Skeletal muscle satellite cell (primary cell): Measurements from ENCODE around the gene ICAM5. TPM values are rescaled to one million over a fixed set of nuclear protein-coding genes. Genes with fewer than 3 reads are reported as not detected.
"Not testable (repeated sequence)": the region's sequence is repeated elsewhere in the genome, so short reads cannot be mapped to it uniquely, and the experiment has no call there.

Experiments used
- H3K27me3 ChIP-seq: 2 replicates; pipeline ENCODE4 v1.7.0; 2013; ENCODE audit warnings: low read length; ENCODE audit not compliant: control insufficient read depth, insufficient read depth
- H3K36me3 ChIP-seq: 2 replicates; pipeline ENCODE4 v1.7.0; 2013; ENCODE audit warnings: mild to moderate bottlenecking, control low read depth, low read length; ENCODE audit not compliant: insufficient read depth
- H3K4me1 ChIP-seq: 2 replicates; pipeline ENCODE4 v1.7.0; 2013; ENCODE audit warnings: low read length; ENCODE audit not compliant: control insufficient read depth, insufficient read depth
- H3K4me2 ChIP-seq: 2 replicates; pipeline ENCODE4 v1.7.0; 2013; ENCODE audit warnings: mild to moderate bottlenecking, low read length
- H3K4me3 ChIP-seq: 2 replicates; pipeline ENCODE4 v1.7.0; 2013; ENCODE audit warnings: low read length
- H3K9ac ChIP-seq: 2 replicates; pipeline ENCODE4 v1.7.0; 2013; ENCODE audit warnings: mild to moderate bottlenecking, low read depth, low read length, moderate library complexity
- H3K9me3 ChIP-seq: replicated peaks from 2 replicates; pipeline ENCODE4 v1.7.0; 2013; ENCODE audit warnings: mild to moderate bottlenecking, control low read depth, low read length
- total RNA-seq: library from RNA; depleted of rRNA; stranded (reverse); fragments of >200 nt; gene quantifications from 2 replicates; pipeline ENCODE4 v1.2.3, GENCODE V29; 2012; rRNA removed

Gene ICAM5, protein sequence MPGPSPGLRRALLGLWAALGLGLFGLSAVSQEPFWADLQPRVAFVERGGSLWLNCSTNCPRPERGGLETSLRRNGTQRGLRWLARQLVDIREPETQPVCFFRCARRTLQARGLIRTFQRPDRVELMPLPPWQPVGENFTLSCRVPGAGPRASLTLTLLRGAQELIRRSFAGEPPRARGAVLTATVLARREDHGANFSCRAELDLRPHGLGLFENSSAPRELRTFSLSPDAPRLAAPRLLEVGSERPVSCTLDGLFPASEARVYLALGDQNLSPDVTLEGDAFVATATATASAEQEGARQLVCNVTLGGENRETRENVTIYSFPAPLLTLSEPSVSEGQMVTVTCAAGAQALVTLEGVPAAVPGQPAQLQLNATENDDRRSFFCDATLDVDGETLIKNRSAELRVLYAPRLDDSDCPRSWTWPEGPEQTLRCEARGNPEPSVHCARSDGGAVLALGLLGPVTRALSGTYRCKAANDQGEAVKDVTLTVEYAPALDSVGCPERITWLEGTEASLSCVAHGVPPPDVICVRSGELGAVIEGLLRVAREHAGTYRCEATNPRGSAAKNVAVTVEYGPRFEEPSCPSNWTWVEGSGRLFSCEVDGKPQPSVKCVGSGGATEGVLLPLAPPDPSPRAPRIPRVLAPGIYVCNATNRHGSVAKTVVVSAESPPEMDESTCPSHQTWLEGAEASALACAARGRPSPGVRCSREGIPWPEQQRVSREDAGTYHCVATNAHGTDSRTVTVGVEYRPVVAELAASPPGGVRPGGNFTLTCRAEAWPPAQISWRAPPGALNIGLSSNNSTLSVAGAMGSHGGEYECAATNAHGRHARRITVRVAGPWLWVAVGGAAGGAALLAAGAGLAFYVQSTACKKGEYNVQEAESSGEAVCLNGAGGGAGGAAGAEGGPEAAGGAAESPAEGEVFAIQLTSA
- 0.22 and 0.76 TPM in 2 replicates for total RNA-seq

DNA sequence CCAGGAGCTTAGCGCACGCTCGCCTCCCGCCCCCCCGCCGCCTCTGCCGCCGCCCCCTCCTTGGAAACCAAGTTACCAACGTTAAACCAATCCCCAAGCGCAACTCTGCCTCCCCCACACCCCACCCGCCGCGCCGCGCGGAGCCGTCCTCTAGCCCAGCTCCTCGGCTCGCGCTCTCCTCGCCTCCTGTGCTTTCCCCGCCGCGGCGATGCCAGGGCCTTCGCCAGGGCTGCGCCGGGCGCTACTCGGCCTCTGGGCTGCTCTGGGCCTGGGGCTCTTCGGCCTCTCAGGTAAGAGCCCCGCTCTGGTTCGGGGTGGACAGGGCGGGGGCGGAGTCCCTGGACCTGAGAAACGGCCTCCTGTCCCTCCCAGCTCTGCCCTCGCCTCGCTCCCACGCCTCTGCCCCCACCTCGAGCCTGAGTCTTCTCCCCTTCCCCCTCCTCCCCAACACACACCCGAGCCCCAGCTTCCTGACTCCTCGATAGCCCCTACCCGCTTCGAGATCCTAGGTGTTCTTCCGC, at the start of gene ICAM5:
ICAM5 (plus strand) TSS at position 117 of the 521 bp plus-strand sequence; CDS start at position 209, 92 bp downstream.
- Histone ChIP-seq H3K9me3 (no peaks in the 10 kb centered on the region), H3K9ac (no peak within 1 kb of the TSS), H3K4me3 (peak within 1 kb of the TSS; percentile 68), H3K27me3 (peaks cover 74% of the 10 kb centered on the region), H3K4me1 (peaks cover 39% of the 10 kb centered on the region), H3K36me3 (no peaks in the 10 kb centered on the region), H3K4me2 (peak within 1 kb of the TSS; percentile 93)

DNA sequence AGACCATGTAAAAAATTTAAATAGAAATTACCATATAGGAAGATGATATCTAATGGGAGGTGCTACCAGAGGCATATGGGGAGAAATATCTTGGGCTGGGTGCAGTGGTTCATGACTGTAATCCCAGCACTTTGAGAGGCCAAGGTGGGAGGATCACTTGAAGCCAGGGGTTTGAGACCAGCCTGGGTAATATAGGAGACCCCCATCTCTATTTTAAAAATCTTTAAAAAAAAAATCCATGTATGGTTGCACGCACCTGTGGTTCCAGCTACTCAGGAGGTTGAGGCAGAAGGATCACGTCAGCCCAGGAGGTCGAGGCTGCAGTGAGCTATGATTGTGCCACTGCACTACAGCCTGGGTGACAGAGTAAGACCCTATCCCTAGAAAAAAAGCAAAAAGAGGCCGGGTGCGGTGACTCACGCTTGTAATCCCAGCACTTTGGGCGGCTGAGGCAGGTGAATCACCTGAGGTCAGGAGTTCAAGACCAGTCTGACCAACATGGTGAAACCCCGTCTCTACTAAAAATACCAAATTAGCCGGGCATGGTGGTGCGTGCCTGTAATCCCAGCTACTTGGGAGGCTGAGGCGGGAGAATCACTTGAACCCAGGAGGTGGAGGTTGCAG, 47.8 kb upstream of the ICAM5 start:
- H3K4me1 ChIP-seq, H3K36me3 ChIP-seq, H3K27me3 ChIP-seq, H3K9me3 ChIP-seq, H3K9ac ChIP-seq, H3K4me3 ChIP-seq, H3K4me2 ChIP-seq: not testable (repeated sequence)

DNA sequence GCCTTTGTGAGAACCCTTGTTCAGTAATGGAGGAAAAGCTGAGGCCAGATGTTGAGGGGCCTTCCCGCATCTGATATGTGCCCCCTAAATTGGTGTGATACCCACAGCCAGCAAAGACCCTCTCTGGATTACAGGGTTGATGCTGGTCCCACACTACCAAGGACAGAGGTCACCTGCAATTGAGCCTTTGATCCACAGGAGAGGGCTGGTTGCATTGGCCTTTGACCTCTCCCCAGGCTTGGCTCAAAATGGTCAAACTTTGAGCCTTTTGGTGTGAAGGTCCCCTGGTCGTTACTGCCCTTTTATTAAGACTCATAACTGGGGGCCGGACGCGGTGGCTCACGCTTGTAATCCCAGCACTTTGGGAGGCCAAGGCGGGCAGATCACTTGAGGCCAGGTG, 46.1 kb upstream of the ICAM5 start:
- Histone ChIP-seq H3K27me3 (no peaks in the 10 kb centered on the region), H3K4me3 (no peak overlapping the region), H3K4me1 (no peaks in the 10 kb centered on the region), H3K9me3 (no peaks in the 10 kb centered on the region), H3K4me2 (no peak overlapping the region), H3K36me3 (no peaks in the 10 kb centered on the region), H3K9ac (no peak overlapping the region)

DNA sequence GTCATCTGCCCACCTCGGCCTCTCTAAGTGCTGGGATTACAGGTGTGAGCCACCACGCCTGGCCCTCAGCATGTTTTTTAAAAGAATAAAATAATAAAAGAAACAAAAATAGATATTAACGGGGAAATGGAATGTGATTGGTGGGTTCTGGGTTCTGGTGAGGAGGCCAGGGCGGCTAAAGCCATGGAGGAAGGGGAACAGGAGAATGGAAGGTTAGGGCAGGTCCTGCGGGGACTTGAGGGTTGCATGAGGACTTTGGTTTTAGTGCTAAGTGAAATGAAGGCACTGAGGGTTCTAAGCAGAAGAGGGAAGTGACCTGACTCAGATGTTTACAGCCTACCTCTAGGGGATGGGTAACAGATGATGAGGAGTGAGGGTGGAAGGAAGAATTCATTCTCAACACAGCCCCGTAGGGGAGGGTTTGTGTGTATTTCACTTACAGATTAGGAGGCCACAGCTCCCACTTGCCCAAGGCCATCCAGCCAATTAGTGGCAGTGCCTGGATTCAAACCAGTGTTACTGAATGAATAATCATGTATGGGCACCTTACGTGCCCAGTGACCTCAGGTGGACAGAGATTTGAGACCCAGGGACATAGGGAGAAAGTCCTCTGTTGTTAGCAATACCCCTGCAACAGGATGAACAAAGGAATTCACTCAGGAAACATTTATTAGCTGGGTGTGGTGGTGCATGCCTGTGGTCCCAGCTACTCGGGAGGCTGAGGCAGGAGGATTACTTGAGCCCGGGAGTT, 44.4 kb upstream of the ICAM5 start:
- Histone ChIP-seq H3K9me3 (no peaks in the 10 kb centered on the region), H3K4me1 (no peaks in the 10 kb centered on the region), H3K4me3 (no peak overlapping the region), H3K9ac (no peak overlapping the region), H3K27me3 (no peaks in the 10 kb centered on the region), H3K36me3 (no peaks in the 10 kb centered on the region), H3K4me2 (no peak overlapping the region)

DNA sequence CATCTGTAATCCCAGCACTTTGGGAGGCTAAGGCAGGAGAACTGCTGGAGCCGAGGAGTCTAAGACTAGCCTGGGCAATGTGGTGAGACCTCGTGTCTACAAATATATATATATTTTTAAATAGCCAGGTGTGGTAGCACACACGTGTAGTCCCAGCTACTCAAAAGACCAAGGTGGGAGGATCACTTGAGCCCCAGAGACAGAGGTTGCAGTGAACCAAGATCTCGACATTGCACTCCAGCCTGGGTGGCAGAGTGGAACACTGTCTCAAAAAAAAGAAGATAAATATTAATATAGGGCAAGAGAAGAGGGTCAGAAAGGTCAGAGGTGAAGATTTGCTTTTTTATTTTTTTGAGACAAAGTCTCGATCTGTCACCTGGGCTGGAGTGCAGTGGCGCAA, 43.2 kb upstream of the ICAM5 start:
- Histone ChIP-seq H3K4me2 (no peak overlapping the region), H3K36me3 (no peaks in the 10 kb centered on the region), H3K9me3 (no peaks in the 10 kb centered on the region), H3K9ac (no peak overlapping the region), H3K4me3 (no peak overlapping the region), H3K4me1 (no peaks in the 10 kb centered on the region), H3K27me3 (no peaks in the 10 kb centered on the region)

DNA sequence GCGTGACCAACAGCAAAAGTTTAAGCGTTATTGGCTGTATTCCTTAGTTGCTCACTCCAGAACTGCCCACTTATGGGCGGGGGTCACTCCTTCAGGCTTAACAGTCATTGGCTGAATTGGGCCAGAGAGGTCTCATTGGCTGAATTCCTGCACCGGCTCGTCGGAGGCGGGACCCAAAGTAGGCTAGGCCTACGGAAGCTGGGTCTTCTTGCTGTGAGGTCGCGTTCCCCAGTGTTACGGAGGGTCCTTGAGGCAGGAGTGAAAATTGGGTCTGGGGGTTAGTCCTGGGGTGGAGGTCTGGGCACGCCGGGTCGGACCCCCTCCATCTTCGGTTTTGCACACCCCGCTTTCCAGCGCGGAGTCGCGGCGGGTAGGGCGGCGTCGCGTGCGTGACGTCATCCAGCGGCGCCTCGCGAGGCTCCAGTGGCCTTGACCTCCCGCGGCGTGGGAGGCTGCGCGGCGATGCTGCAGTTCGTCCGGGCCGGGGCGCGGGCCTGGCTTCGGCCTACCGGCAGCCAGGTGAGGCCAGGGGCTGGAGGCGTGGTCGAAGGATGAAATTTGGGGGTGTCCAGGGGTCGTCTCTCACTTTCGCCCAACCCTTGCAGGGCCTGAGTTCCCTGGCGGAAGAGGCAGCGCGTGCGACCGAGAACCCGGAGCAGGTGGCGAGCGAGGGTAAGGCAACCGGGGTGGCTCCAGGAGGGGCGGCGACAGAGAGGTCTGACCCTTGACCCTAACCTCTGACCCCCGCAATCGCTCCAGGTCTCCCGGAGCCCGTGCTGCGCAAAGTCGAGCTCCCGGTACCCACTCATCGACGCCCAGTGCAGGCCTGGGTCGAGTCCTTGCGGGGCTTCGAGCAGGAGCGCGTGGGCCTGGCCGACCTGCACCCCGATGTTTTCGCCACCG, 37.7 kb upstream of the ICAM5 start, which contains the start of gene MRPL4:
MRPL4 (plus strand) TSS at position 423 of the 903 bp plus-strand sequence; CDS start at position 463, 40 bp downstream.
- peak within 1 kb of the TSS; percentile 85 for H3K9ac ChIP-seq
- H3K27me3 ChIP-seq: no peaks in the 10 kb centered on the region

DNA sequence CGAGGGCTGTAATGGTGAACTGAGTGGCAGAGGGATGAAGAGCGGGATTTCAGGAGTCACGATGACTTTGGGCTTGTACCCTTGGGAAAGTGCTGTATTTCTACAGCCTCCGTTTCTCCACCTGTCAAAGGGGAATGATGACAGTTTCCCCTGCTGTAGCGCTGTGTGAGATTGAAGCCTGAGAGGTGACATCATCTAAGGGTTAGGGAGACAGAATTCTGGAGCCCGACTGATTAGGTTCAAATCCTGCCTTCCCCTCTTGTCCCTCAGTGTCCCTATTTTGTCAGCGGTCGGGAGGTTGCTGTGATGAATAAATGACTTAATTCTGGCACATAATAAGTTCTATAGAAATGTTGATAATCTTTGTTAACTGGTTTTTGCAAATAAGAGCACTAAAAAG, 37.0 kb upstream of the ICAM5 start:
- Histone ChIP-seq H3K9me3 (no peaks in the 10 kb centered on the region), H3K9ac (peak overlapping the region; percentile 85), H3K4me2 (peak overlapping the region; percentile 96), H3K27me3 (no peaks in the 10 kb centered on the region), H3K4me3 (peak overlapping the region; percentile 84), H3K4me1 (peaks cover 3% of the 10 kb centered on the region), H3K36me3 (peaks cover 17% of the 10 kb centered on the region)

More for the DNA sequence above, 37.7 kb upstream of the ICAM5 start, which contains the start of gene MRPL4:
- H3K4me2 ChIP-seq: peak within 1 kb of the TSS; percentile 96
- no peaks in the 10 kb centered on the region for H3K9me3 ChIP-seq
- H3K4me3 ChIP-seq: peak within 1 kb of the TSS; percentile 84
- peaks cover 3% of the 10 kb centered on the region for H3K4me1 ChIP-seq
- H3K36me3 ChIP-seq: peaks cover 11% of the 10 kb centered on the region

DNA sequence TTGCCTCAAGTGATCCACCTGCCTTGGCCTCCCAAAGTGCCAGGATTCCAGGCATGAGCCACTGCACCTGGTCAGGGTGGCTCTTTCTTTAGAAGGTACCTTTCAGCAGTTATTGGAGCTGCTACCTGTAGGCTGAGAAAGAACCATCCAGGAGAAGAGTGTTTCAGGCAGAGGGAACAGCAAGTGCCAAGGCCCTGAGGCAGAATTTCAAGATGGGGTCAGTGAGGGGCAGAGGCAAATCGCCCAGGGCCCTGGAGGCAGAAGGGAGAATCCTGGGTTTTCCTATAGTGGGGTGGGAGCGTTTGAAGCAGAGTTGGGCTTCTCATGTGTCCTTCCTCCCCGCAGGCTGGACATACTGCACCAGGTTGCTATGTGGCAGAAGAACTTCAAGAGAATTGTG, 35.5 kb upstream of the ICAM5 start:
- no peak overlapping the region for H3K4me2 ChIP-seq
- H3K4me3 ChIP-seq: no peak overlapping the region
- H3K36me3 ChIP-seq: peaks cover 31% of the 10 kb centered on the region
- peaks cover 3% of the 10 kb centered on the region for H3K4me1 ChIP-seq
- H3K9me3 ChIP-seq: no peaks in the 10 kb centered on the region
- no peak overlapping the region for H3K9ac ChIP-seq
- H3K27me3 ChIP-seq: no peaks in the 10 kb centered on the region

DNA sequence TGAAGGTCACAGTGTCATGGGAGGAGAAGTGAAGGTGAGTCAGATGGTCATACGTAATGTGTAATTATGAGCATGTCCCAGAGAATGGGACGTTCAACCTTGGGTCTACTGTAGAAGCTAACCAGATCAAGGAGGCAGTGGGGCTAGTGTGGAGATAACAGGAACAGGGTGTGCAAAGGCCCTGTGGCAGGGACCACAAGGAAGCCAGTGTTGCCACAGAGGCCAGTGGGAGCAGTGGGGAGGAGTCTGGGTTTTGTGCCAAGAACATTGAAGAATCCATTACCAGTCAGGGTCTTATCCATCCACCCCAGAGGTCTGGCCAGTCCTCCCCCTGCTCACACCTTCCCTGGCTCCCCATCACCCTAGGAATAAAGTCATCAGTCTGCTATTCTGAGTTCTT, 34.4 kb upstream of the ICAM5 start:
- Histone ChIP-seq H3K27me3 (no peaks in the 10 kb centered on the region), H3K9ac (no peak overlapping the region), H3K4me2 (no peak overlapping the region), H3K4me3 (no peak overlapping the region), H3K36me3 (peaks cover 32% of the 10 kb centered on the region), H3K4me1 (peaks cover 3% of the 10 kb centered on the region), H3K9me3 (no peaks in the 10 kb centered on the region)

DNA sequence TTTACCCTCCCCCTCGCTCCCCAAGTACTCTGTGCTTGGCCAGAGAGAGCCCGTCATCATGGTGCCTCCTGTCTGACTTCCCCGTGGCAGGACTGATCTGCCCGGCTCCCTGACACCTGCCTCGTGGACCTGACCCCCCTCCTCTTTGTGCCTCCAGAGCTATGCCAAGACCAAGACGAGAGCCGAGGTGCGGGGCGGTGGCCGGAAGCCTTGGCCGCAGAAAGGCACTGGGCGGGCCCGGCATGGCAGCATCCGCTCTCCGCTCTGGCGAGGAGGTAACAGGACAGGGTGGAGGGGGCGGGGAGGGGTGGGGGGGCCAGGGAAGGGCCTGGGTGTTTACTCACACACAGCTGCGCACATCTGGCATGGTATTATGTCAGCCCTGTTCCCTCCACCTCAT, 33.2 kb upstream of the ICAM5 start:
- H3K9me3 ChIP-seq: no peaks in the 10 kb centered on the region
- peaks cover 3% of the 10 kb centered on the region for H3K4me1 ChIP-seq
- no peak overlapping the region for H3K4me3 ChIP-seq
- no peaks in the 10 kb centered on the region for H3K27me3 ChIP-seq
- peaks cover 32% of the 10 kb centered on the region for H3K36me3 ChIP-seq
- no peak overlapping the region for H3K4me2 ChIP-seq
- no peak overlapping the region for H3K9ac ChIP-seq
